Caco-2 (cell line): ENCODE measurements around the gene GRIK4. TPM values are rescaled to one million over a fixed set of nuclear protein-coding genes. Genes with fewer than 3 reads are reported as not detected.

Experiments
- BruUV-seq: library from RNA; stranded (reverse); fragments of 400-500 nt; replicated peaks from 2 replicates; lab custom pipeline; 2021; lab: Mats Ljungman, UMichigan
- CTCF ChIA-PET: fragments of 300-600 bp; sonication (Branson Sonifier 250); formaldehyde crosslinking; loops from one replicate; lab custom pipeline; 2022; ENCODE audit warnings: antibody characterized with exemption; lab: Charles Lee
- POLR2A ChIA-PET: fragments of 300-600 bp; sonication (Branson Sonifier 250); formaldehyde crosslinking; loops from one replicate; lab custom pipeline; 2022; ENCODE audit warnings: antibody characterized with exemption; lab: Charles Lee
- DNase-seq, 2 experiments: peaks; one replicate each; pipeline versions ENCODE4 v3.0.0 to v3.0.0-alpha.2; 2020 to 2022
- H3K27me3 ChIP-seq: replicated peaks from 2 replicates; pipeline ENCODE4 v1.6.0; 2011; ENCODE audit warnings: low read length; ENCODE audit not compliant: control insufficient read depth, insufficient read depth
- H3K36me3 ChIP-seq: 2 replicates; pipeline ENCODE4 v1.5.1; 2011; ENCODE audit warnings: low read length; ENCODE audit not compliant: control insufficient read depth, insufficient read depth
- H3K4me1 ChIP-seq: fragments of 250-450 bp; sonication (Bioruptor Pico); 2 replicates; pipeline ENCODE4 v1.5.1; 2020; ENCODE audit warnings: mild to moderate bottlenecking
- H3K4me3 ChIP-seq: 2 replicates; pipeline ENCODE4 v1.5.1; 2011; ENCODE audit warnings: low read depth, mild to moderate bottlenecking, control low read depth, low read length
- H3K9me3 ChIP-seq: fragments of 250-450 bp; sonication (Bioruptor Pico); 2 replicates; pipeline ENCODE4 v1.5.1; 2020; ENCODE audit warnings: mild to moderate bottlenecking, moderate library complexity
- H3K27ac Mint-ChIP-seq: one replicate; pipeline ENCODE4 v1.8.0; 2022; ENCODE audit warnings: mixed read lengths; ENCODE audit not compliant: unreplicated experiment
- H3K27me3 Mint-ChIP-seq: one replicate; pipeline ENCODE4 v1.8.0; 2022; ENCODE audit warnings: mixed read lengths; ENCODE audit not compliant: insufficient read depth, unreplicated experiment
- H3K36me3 Mint-ChIP-seq: one replicate; pipeline ENCODE4 v1.8.0; 2022; ENCODE audit warnings: mild to moderate bottlenecking, mixed read lengths; ENCODE audit not compliant: insufficient read depth, unreplicated experiment
- H3K4me1 Mint-ChIP-seq: one replicate; pipeline ENCODE4 v1.8.0; 2022; ENCODE audit warnings: low read depth, mixed read lengths; ENCODE audit not compliant: unreplicated experiment
- H3K4me3 Mint-ChIP-seq: one replicate; pipeline ENCODE4 v1.8.0; 2022; ENCODE audit warnings: mild to moderate bottlenecking, moderate library complexity, mixed read lengths; ENCODE audit not compliant: unreplicated experiment
- H3K9me3 Mint-ChIP-seq: one replicate; pipeline ENCODE4 v1.8.0; 2022; ENCODE audit warnings: mixed read lengths; ENCODE audit not compliant: unreplicated experiment
- intact Hi-C: fragments of 100-400 bp; cut with micrococcal nuclease; formaldehyde crosslinking; loops from one replicate; pipeline ENCODE4 v1.10.0; 2022; ENCODE audit not compliant: unreplicated experiment
- total RNA-seq: library from RNA; stranded (reverse); gene quantifications from 2 replicates; pipeline ENCODE4 v1.2.3, GENCODE V29; 2022
- TF ChIP-seq, protein P1 (sequence below), 2 experiments: fragments of 200-600 bp in 1 of 2; IDR thresholded peaks; 1 replicate in 1 of 2; 2 replicates in 1 of 2; pipeline versions ENCODE4 v1.5.1 to v1.8.0; 2011 to 2022; ENCODE audit warnings: antibody characterized with exemption in 1 of 2, control low read depth in 1 of 2, inconsistent platforms in 1 of 2, low read depth in 1 of 2, low read length in 1 of 2, mild to moderate bottlenecking in 1 of 2, moderate library complexity in 1 of 2; ENCODE audit not compliant: insufficient read depth in 1 of 2, severe bottlenecking in 1 of 2, unreplicated experiment in 1 of 2

GRIK4 gene
- total RNA-seq, 1 experiment from 2014 or later = 2.0 TPM

- TF ChIP-seq, protein P1, sequence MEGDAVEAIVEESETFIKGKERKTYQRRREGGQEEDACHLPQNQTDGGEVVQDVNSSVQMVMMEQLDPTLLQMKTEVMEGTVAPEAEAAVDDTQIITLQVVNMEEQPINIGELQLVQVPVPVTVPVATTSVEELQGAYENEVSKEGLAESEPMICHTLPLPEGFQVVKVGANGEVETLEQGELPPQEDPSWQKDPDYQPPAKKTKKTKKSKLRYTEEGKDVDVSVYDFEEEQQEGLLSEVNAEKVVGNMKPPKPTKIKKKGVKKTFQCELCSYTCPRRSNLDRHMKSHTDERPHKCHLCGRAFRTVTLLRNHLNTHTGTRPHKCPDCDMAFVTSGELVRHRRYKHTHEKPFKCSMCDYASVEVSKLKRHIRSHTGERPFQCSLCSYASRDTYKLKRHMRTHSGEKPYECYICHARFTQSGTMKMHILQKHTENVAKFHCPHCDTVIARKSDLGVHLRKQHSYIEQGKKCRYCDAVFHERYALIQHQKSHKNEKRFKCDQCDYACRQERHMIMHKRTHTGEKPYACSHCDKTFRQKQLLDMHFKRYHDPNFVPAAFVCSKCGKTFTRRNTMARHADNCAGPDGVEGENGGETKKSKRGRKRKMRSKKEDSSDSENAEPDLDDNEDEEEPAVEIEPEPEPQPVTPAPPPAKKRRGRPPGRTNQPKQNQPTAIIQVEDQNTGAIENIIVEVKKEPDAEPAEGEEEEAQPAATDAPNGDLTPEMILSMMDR (IDR thresholded peaks at IDR 0.05; ENCODE audit: insufficient read depth in 1 of 2, low read depth in 1 of 2, low read length in 1 of 2, severe bottlenecking in 1 of 2, unreplicated experiment in 1 of 2) = peak; percentile 96 to 99
- intact Hi-C loops = loop anchor here (1.0 to 2.0 kb wide), 2 partner anchors 117 to 291 kb away; partner anchors contain the start of gene GRIK4
- no peaks in the 10 kb centered on the region for H3K9me3 ChIP-seq
- CTCF ChIA-PET = interaction anchor here (0.6 to 1.7 kb wide), 6 partner anchors 45 to 493 kb away, joined by 3 to 9 read pairs (median 3); no protein-coding TSS in a partner anchor
- no peak overlapping the region for H3K27ac Mint-ChIP-seq
- no TSS peak for BruUV-seq
- no peak overlapping the region for H3K4me3 Mint-ChIP-seq
- H3K27me3 Mint-ChIP-seq = peaks cover 2% of the 10 kb centered on the region
- peaks cover under 1% of the 10 kb centered on the region; the same call in 1 of the 2 replicates for H3K4me1 ChIP-seq
- H3K4me3 ChIP-seq = no peak overlapping the region
- H3K36me3 ChIP-seq = no peaks in the 10 kb centered on the region
- peak; percentile 78 to 85 for DNase-seq
- H3K4me1 Mint-ChIP-seq = peaks cover 4% of the 10 kb centered on the region
- H3K27me3 ChIP-seq = no peaks in the 10 kb centered on the region
- POLR2A ChIA-PET = no interaction called here
- H3K36me3 Mint-ChIP-seq = no peaks in the 10 kb centered on the region
- H3K9me3 Mint-ChIP-seq = no peaks in the 10 kb centered on the region
Observed at GRCh38 chr11:120801801-120802689, 290.5 kb downstream of the GRIK4 start.

GRCh38 chr11:120805960-120806555, 294.5 kb downstream of the GRIK4 start:
- Histone ChIP-seq H3K4me1 (peaks cover 9% of the 10 kb centered on the region), H3K9me3 (no peaks in the 10 kb centered on the region), H3K4me3 (no peak overlapping the region), H3K27me3 (no peaks in the 10 kb centered on the region), H3K36me3 (no peaks in the 10 kb centered on the region)
- Mint-ChIP-seq H3K27me3 (peaks cover 2% of the 10 kb centered on the region), H3K27ac (no peak overlapping the region), H3K36me3 (no peaks in the 10 kb centered on the region), H3K4me1 (peaks cover 13% of the 10 kb centered on the region), H3K9me3 (no peaks in the 10 kb centered on the region), H3K4me3 (no peak overlapping the region)
- TF ChIP-seq, protein P1 (IDR thresholded peaks at IDR 0.05; ENCODE audit: insufficient read depth in 1 of 2, low read depth in 1 of 2, low read length in 1 of 2, severe bottlenecking in 1 of 2, unreplicated experiment in 1 of 2) = no peak
- intact Hi-C loops = no loop called here
- no TSS peak for BruUV-seq
- CTCF ChIA-PET = no interaction called here
- no peak for DNase-seq
- POLR2A ChIA-PET = no interaction called here

DNA sequence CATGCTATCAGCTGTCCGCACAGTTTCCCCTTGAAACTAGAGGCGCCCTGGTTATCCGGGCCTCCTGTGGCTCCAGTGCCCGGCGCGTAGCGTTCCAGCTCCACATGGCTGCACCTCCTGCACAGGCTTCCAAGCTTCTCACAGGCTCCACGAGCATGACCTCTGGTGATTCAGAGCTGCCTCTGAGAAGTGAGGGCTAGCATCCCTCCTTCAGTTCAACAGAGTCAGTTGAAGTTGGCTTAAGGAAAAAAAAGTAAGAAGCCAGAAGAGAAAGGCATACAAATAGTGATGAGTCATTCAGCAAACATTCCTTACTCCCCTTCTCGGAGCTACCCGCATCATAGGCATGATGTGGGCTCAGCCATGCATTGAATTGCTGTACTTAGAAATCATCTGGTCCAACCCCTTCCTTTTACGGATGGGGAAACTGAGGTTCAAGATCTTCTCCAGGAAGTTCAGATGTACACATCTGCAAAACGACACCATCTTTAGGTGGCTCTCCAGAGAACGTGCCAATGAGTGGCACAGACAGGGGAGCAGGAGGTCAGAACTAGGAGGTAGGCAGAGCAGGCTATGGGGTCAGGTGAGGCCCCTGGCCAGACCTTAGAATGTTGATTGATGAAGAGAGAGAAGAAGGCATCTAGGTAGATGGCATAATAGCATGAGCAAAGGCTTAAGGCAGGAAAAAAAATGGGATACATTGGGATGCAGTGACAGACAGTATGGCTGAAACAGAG, 296.0 kb downstream of the GRIK4 start:
- TF ChIP-seq, protein P1 (IDR thresholded peaks at IDR 0.05; ENCODE audit: insufficient read depth in 1 of 2, low read depth in 1 of 2, low read length in 1 of 2, severe bottlenecking in 1 of 2, unreplicated experiment in 1 of 2) = no peak
- H3K4me1 ChIP-seq = peaks cover 9% of the 10 kb centered on the region
- no peaks in the 10 kb centered on the region for H3K27me3 ChIP-seq
- H3K36me3 ChIP-seq = no peaks in the 10 kb centered on the region
- no TSS peak for BruUV-seq
- no peaks in the 10 kb centered on the region for H3K9me3 ChIP-seq
- no peaks in the 10 kb centered on the region for H3K36me3 Mint-ChIP-seq
- ChIA-PET CTCF (interaction anchor here (1.0 to 1.7 kb wide), 3 partner anchors 62 to 145 kb away, joined by 3 to 8 read pairs (median 3); no protein-coding TSS in a partner anchor), POLR2A (no interaction called here)
- H3K4me3 ChIP-seq = no peak overlapping the region
- H3K4me1 Mint-ChIP-seq = peaks cover 13% of the 10 kb centered on the region
- H3K27ac Mint-ChIP-seq = peak overlapping the region; percentile 9
- H3K4me3 Mint-ChIP-seq = no peak overlapping the region
- H3K27me3 Mint-ChIP-seq = no peaks in the 10 kb centered on the region
- H3K9me3 Mint-ChIP-seq = no peaks in the 10 kb centered on the region
- DNase-seq = peak; percentile 49 to 63
- intact Hi-C loops = no loop called here
